ENCODE measurements around the gene SLX4IP.

The SLX4IP gene

DNA sequence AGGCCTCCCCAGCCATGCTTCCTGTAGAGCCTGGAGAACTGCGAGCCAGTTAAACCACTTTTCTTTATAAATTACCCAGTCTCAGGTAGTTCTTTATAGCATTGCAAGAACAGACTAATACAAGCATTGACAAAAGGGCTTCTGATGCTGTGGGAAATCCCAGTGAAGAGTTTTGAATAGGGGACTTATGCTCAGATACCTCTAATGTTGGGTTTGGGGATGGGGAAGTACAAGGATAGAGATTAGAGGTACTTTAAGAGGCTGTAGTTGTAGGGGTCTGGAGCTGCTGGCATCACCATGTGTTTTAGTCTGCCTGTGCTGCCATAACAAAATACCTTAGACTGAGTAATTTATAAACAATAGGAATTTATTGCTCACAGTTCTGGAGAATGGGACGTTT is 8.8 kb downstream of the SLX4IP start:
- H3K36me3 ChIP-seq (replicated peaks) = no peaks in the 10 kb centered on the region
- H3K4me3 ChIP-seq (ENCODE audit: low read depth, low read length) = no peak overlapping the region
- no peak for DNase-seq
- in situ Hi-C loops (cut with HindIII; ENCODE audit: low pct_ligation_motif_present, low sequenced_read_pairs) = no loop called here
- H3K27me3 ChIP-seq (replicated peaks) = no peaks in the 10 kb centered on the region
- TF ChIP-seq, protein P1, sequence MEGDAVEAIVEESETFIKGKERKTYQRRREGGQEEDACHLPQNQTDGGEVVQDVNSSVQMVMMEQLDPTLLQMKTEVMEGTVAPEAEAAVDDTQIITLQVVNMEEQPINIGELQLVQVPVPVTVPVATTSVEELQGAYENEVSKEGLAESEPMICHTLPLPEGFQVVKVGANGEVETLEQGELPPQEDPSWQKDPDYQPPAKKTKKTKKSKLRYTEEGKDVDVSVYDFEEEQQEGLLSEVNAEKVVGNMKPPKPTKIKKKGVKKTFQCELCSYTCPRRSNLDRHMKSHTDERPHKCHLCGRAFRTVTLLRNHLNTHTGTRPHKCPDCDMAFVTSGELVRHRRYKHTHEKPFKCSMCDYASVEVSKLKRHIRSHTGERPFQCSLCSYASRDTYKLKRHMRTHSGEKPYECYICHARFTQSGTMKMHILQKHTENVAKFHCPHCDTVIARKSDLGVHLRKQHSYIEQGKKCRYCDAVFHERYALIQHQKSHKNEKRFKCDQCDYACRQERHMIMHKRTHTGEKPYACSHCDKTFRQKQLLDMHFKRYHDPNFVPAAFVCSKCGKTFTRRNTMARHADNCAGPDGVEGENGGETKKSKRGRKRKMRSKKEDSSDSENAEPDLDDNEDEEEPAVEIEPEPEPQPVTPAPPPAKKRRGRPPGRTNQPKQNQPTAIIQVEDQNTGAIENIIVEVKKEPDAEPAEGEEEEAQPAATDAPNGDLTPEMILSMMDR (IDR thresholded peaks at IDR 0.05; ENCODE audit: low read depth, low read length, missing control alignments) = no peak
- no peak overlapping the region for H3K27ac ChIP-seq

DNA sequence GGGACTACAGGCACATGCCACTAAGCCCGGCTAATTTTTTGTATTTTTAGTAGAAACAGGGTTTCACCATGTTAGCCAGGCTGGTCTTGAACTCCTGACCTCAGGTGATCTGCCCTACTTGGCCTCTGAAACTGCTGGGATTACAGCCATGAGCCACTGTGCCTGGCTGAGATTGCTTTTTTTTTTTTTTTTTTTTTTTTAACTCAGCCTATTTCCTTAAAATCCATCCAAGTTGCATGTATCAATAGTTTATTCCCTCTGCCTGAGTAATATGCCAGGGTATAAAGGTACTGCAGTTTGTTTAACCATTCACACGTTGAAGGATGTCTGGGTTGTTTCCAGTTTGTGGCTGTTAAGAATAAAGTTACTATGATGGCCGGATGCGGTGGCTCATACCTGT is 10.7 kb downstream of the SLX4IP start:
- Histone ChIP-seq H3K4me3 (ENCODE audit: low read depth, low read length) (no peak overlapping the region), H3K27me3 (replicated peaks) (no peaks in the 10 kb centered on the region), H3K36me3 (replicated peaks) (no peaks in the 10 kb centered on the region), H3K27ac (no peak overlapping the region)
- DNase-seq = no peak
- TF ChIP-seq, protein P1 (IDR thresholded peaks at IDR 0.05; ENCODE audit: low read depth, low read length, missing control alignments) = no peak
- in situ Hi-C loops (cut with HindIII; ENCODE audit: low pct_ligation_motif_present, low sequenced_read_pairs) = no loop called here

DNA sequence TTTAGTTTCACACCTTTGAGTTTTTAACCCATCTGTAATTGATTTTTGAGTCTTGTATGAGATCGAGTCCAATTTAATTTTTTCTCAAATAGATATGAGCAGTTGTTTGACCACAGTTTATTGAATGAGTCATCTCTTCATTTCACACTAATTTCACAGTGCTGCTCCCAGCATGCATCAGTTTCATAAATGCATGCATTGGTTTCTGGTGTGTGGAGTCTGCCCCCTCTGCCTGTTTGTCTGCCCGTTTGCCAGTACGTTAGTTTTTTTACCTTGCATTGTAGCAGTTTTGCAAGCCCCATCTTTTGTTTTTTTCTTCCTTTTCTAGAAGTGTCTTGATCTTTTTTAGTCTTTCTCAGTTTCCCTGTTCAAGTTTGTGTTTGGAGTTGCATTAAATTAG is 11.9 kb downstream of the SLX4IP start:
- in situ Hi-C loops (cut with HindIII; ENCODE audit: low pct_ligation_motif_present, low sequenced_read_pairs) = no loop called here
- no peak overlapping the region for H3K4me3 ChIP-seq (ENCODE audit: low read depth, low read length)
- H3K27me3 ChIP-seq (replicated peaks) = no peaks in the 10 kb centered on the region
- H3K36me3 ChIP-seq (replicated peaks) = no peaks in the 10 kb centered on the region
- TF ChIP-seq, protein P1 (IDR thresholded peaks at IDR 0.05; ENCODE audit: low read depth, low read length, missing control alignments) = peak; percentile 39
- H3K27ac ChIP-seq = peak overlapping the region; percentile 20
- DNase-seq = peak; percentile 66

DNA sequence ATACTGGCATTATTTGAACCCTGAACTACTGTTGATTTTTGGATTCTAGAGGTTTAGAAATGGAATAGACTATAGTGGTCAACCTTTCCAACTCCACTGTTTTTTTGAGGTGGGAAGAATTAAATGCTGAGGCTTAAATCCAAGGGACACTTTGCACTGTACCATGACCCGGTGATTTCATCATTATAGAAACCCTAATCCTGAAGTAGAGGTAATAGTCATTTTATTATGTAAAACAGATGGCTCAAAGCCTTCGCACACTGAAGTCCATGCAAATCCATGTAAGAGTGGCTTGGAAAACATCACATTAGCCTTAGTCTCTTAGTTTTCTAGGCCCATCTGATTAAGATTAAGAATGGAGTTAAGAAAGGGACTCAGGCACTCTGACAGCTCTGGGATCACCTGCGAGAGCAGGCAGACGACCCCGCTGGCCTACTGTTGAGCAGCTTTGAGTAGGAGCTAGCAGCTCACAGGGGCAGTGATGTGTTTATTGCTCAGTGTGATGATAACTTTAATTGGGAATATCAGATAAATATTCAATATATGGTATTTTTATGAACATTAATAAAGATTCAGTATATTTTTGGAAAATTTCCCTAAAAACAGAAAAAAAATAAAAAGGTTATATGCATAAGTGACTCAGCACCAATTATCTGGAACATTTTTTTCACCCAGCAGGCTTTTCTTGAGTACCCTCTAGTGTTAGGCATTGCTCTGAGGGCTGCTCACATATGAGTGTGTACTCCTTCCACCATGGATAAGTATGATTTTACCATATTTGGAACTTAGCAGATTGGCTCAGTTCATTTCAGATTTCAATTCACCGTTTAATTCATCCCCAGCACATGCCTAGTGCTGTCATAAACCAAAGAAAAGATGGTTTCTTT is 13.4 kb downstream of the SLX4IP start:
- TF ChIP-seq, protein P1 (IDR thresholded peaks at IDR 0.05; ENCODE audit: low read depth, low read length, missing control alignments) = peak; percentile 21
- no peaks in the 10 kb centered on the region for H3K36me3 ChIP-seq (replicated peaks)
- no peak for DNase-seq
- in situ Hi-C loops (cut with HindIII; ENCODE audit: low pct_ligation_motif_present, low sequenced_read_pairs) = no loop called here
- H3K27me3 ChIP-seq (replicated peaks) = no peaks in the 10 kb centered on the region
- H3K27ac ChIP-seq = no peak overlapping the region
- no peak overlapping the region for H3K4me3 ChIP-seq (ENCODE audit: low read depth, low read length)

DNA sequence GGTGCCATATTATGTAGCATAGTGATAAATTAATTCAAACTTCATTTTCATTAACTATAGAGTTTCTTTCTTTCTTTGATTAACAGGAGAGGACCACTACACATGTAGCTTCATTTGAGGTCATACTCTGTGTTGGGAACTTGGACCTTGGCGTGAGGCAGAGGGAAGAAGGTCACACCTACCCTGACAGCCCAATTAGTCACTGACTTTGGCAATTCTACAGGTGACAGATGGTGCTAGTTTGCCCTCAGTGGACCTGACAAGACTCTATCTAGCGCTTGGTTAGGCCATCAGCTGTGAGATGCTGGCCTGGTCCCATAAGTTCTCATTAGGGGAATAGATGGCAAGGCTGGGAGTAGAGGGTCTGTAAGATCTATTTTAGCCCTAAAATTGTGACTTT is 14.2 kb downstream of the SLX4IP start:
- Histone ChIP-seq H3K27me3 (replicated peaks) (no peaks in the 10 kb centered on the region), H3K4me3 (ENCODE audit: low read depth, low read length) (no peak overlapping the region), H3K36me3 (replicated peaks) (no peaks in the 10 kb centered on the region), H3K27ac (no peak overlapping the region)
- TF ChIP-seq, protein P1 (IDR thresholded peaks at IDR 0.05; ENCODE audit: low read depth, low read length, missing control alignments) = no peak
- in situ Hi-C loops (cut with HindIII; ENCODE audit: low pct_ligation_motif_present, low sequenced_read_pairs) = no loop called here
- DNase-seq = no peak
